HG02884 (cell line): ENCODE results near the gene SNX5.

Experiments
- ATAC-seq: cut with Tn5 transposase; IDR thresholded peaks from one replicate; pipeline ENCODE4 v1.9.1; 2021; ENCODE audit warnings: mild to moderate bottlenecking, moderate library complexity; ENCODE audit not compliant: unreplicated experiment

SNX5 gene

DNA sequence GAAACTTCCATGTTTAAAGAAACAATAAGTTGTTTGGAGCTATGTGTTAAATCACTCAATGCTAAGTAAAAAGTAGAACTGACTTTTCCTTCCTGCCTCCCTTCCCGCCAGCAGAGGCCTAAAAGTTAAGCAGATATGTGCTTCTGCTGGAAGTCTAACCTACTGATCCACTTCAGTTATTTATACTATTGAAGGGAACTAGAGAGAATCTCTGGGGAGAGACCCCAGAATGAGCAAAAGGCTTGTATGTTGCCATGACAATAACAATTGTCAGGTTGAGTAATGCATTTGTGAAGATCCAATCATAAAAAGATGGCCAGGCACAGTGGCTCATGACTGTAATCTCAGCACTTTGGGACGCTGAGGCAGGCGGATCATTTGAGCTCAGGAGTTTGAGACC lies 25.0 kb upstream of the SNX5 start:
- ATAC-seq: no peak

DNA sequence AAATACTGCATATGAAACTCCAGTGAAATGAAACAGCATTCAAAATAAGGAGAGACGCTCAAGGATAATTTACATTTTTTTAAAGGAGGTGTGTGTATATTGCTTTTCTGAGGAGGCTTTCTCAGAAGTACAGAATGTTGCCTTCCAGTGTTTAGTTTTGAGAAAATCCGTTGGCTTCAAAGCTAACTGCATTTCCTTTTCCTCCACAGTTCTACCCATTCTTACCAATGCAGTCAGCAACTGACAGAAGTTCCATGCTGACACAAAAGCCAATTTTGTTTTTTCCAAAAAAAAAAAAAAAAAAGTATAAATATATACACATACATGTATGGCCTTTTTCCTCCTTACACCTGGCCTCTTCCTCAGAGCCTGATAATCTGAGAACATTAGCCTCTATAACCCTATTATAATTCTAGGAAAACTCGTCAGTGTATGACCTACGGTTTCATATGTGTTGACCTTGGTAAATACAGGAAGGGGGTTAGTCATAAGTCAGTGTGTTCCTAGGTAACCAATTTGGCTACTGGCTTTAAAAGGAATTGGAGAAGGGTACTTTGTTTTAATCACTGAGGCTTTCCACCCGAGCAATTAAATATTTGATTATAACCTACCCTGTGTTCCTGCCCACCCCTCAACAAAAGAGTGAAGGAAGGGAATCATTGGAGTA lies 24.4 kb upstream of the SNX5 start:
- no peak for ATAC-seq

DNA sequence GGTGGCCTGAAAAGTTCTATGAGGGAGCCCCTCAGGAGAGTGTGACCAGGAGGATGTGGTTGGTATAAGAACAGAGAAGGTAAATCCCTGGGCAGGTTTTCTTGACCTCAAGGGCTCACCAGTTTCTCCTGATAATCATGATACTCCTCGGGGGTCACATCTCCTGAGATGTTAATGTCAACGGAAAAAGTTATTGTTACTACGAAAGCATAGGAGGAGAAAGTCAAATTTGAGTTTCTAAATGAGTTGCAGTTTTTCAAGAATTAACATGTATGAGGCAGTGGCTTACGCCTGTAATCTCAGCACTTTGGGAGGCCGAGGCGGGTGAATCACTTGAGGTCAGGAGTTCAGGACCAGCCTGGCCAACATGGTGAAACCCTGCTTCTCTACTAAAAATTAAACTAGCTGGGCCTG lies 23.6 kb upstream of the SNX5 start:
- ATAC-seq: peak; percentile 76

DNA sequence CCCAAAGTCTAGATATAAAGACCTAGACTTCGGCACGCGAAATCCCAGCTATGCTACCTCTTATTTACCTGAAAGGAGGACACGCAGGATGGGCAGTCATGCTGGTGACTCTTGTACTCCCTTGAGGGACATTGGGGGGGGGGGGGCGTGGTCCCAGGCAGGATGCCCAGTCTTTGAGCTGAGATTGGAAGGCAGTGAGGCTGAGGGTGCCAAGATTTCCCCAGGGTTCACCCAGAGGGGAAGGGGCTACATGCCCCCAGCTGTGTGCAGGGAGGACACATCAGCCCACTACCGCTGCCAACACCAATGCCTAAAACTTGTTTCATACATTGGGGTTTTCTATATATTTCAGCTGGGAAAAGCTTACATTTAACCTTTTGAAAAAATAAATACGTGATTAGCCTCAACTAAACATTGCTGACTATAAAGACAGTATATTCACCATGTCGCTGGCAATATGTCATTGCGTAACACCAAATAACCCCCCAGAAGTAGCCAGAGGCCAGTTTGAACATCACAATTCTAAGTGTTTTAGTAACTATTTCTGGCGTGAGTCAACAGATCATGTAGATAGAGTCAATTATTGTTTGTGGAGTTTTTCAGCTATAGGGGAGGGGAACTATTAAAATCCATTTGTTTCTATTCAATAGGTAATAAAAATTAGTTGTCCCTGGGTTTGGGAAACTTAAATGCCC lies 21.8 kb upstream of the SNX5 start:
- no peak for ATAC-seq

DNA sequence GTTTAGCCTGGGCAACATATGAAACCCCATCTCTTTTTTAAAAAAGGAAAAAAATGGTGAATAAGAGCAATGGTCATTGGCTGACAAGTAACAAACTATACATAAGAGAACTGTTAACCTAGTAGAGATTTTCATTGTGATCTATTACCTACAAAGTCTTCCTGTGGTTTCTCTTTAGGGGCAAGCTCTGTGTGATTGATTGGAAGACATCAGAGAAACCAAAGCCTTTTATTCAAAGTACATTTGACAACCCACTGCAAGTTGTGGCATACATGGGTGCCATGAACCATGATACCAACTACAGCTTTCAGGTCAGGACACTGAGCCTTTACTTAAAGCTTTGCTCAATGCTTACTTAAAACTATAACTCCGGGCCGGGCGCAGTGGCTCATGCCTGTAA lies 19.4 kb upstream of the SNX5 start:
- ATAC-seq: no peak

DNA sequence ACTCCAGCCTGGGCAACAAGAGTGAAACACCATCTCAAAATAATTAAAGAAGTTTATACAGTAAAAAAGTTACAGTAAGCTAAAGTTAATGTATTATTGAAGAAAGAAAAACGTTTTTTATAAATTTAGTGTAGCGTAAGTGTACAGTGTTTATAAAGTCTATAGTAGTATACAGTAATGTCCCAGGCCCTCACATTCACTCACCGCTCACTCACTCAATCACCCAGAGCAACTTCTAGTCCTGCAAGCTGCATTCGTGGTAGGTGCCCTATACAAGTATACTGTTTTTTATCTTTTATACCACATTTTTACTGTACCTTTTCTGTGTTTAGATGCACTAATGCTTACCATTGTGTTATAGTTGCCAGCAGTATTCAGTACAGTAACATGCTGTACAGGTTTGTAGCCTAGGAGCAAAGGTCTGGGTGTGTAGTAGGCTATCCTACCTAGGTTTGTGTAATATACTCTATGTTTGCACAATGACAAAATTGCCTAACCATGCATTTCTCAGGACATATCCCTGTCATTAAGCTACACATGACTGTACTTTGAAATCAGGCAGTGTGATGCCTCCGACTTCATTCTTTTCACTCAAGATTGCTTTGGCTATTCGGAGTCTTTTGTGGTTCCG lies 16.9 kb upstream of the SNX5 start:
- no peak for ATAC-seq

DNA sequence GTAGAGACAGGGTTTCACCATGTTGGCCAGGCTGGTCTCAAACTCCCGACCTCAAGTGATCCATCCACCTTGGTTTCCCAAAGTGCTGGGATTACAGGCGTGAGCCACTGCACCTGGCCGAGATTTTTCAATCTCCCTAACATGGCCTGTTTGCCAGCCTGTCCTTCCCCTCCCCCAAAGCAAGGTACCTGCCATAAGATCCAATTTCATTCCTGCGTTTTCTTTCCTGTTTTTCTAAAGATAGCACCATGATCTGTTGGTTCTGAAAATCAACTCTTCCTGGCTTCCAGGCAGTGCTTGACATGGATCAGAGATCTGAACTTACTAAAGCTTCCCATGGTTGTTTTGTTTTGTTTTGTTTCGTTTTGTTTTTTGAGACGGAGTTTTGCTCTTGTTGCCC lies 7.7 kb upstream of the SNX5 start:
- no peak for ATAC-seq

DNA sequence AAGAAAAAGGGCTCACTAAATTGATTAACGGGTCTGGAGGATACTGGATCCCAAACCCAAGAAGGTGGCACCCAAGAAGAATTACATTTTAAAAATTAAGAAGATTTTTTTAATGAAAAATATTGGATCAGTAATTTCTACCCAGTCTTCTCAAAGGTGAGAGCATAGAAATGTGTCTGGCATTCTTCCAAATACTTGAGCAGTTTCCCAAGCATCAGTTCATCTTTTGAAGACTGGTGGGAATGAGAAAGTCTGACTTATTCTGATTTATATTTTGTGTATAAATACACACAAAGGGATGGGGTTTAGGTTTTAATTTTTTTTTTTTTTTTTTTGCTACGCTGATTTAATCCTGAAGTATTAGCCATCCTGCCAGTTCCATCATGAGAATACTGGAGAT lies 3.5 kb upstream of the SNX5 start:
- ATAC-seq: no peak

DNA sequence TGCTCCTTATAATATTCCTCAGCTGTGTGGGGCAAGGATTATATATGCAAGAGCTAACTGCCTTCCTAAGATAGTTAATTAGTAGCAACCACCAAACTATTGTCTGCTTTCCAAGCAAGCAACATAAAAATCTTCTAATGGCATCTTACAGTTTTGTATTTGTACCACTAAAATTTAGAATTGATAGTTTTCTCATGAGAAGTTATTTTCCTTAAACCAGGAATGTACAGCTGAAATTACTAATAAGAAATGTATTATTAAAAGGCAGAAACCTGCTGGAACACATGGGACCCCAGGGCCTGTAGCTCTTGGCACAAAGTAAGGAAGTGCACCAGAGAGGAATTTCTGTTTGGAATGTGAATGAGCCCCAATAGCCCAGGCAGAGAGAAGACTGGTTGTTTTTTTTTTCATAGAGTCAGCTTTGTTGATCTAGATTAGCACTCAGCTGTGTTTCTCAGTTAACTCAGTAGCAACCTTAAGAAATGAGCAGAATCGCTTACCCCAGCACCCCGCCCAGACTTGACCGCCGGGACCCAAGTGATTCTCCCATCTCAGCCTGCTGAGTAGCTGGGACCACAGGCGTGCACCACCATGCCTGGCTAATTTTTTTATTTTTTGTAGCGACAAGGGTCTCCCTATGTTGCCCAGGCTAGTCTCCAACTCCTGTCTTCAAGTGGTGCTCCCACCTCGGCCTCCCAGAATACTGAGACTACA lies 2.9 kb upstream of the SNX5 start:
- no peak for ATAC-seq

DNA sequence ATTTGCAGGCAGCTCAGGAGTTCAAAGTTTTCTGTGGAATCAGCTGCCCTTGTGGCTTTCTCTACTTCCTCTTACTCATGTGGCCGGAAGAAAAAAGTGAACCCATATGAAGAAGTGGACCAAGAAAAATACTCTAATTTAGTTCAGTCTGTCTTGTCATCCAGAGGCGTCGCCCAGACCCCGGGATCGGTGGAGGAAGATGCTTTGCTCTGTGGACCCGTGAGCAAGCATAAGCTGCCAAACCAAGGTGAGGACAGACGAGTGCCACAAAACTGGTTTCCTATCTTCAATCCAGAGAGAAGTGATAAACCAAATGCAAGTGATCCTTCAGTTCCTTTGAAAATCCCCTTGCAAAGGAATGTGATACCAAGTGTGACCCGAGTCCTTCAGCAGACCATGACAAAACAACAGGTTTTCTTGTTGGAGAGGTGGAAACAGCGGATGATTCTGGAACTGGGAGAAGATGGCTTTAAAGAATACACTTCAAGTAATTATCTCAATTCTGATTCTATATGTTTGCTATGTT lies 1.4 kb upstream of the SNX5 start:
- no peak for ATAC-seq

DNA sequence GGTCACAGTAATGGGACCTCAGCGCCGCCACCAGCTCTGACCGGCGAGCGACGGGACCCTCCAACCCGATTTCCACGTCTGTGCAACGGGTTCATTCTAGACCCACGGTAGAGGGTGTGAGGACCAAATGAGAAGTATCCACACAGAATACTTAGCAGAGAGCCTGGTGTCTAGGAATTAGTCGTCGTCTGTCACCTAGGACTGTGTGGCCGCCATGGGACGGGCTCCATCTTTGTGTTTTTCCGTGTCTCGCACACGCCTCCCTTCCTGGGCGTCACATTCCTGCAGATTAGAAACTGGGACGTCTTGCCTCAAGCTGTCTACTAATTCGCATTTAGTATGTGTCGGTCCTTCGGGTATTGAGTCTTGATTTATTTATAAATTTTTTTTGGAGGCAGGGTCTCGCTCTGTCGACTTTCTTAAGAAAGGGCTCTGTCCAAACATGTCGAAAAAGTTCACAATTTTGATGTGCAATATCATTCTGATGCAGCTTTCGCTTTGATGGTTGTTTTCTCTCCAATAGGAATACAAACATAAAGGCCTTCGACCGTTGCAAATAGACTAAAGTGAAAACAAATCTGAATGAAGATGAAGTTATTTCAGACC lies 787 bp upstream of the SNX5 start:
- no peak for ATAC-seq

DNA sequence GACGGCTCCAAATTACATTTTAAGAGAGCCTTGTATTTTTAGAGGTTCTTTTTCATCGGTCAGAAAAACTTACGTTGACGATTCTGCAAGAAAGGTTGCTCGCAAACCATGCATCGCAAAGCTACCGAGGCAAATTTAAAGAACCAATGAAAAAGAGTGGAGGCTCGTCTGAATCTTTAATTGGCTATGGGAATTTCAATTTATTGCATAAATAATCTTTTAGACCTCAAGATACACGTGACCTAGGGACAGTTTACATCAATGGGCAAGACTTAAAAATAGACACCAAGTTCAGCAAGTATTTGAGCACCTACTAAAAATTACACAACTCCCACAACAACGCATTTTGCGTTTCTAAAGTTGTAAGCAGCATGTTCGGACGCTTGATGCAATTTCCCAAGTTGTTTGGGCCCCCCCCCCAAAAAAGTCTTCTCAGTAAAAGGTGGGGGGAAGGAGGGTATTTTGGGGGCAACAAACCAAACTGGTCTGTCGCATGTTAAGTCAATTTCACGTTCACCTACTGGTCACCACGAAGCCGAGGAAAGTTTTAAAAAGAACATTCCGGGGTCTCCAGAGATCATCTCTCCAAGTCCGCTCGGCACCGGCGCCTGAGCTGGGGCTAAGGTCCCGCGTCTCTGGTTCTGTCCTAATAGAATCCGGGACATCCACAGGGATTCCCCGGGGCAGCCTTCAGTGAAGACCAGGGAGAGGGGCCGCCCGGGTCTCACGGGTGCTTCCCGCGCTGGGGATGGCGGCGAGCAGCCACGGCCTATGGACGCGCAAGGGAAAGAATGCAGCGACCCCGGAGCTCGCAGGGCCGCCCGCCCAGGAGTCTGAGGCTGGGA lies 851 bp downstream of the SNX5 start:
- ATAC-seq: no peak

DNA sequence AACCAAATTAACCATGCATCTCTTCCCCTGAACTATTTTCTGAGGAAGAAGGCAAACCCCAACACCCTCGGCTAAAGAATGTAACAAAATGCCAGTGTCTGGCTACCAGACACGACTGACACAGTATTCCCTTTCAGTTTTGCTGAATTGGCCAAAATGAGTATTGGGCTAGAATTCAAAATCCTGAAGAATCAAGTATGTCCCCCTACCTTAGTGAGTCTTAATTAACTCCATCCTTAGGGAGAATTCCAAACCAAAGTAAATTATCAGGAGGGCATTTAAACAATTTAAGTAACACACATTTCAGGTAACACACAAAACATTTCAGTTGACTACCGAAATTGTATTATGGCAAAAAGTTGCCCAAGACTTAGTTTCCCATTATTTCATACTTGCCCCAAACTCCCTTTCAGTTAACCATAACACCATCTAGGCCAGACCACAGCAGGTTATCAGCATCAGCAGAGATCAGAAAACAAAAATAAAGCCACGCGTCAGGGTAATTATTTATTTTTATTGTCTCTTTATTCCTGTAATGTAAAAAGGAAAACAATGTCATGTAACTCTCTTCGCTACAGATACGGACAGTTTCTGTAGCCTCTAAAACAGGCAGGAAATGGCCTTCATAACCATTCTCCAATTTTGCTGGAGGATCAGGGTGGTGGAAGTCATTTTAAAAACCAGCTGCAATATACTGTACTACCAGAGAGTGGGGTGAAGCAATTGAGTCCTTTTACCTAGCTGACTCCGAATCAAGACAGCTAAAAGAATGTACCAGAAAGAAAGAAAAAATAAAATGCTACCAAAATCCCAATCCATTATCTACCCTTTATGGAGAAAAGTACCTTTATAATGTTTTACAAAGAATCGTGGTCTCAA lies 1.9 kb downstream of the SNX5 start:
- ATAC-seq: no peak

DNA sequence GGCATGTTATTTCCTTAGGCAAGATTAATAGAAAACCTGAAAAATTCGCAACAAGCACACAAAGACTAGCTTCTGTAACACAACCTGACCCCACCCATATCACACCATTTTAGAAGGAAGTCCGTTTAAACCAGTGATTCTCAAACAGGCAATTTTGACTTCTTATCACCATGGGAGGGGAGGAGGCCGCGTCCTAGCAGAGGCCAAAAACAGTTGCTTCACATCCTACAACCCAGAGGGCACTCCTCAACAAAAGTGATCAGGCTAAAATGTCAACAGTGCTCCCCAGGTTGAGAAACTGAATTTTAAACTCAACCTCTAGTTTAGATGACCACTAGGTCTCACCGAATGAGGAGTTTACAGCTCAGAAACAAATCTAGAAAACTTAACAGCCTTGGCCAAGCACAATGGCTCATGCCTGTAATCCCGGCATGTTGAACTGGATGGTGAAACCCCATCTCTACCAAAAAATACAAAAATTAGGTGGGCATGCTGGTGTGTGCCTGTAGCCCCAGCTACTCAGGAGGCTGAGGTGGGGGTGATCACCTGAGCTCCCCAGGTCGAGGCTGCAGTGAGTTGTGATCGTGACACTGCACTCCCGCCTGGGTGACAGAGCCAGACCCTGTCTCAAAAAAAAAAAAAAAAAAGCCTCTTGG lies 3.4 kb downstream of the SNX5 start:
- ATAC-seq: no peak

DNA sequence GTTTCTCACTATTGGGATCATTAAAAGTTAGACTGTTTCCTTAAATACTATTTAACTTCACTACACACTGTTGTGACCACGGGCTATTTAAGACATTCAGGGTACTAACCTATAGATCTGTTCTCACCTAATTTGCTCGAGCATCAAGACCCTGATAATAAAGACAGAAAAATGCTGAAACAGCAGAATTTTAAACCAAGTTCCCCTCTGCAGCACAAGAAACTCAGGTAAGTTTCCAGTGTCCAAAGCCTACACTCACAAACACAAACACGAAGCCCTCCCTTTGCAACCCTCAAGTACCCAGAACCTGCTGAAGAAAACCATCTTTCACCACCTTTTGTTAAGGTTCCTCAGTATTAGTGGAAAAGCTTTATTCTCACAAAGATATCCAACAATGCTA lies 4.0 kb downstream of the SNX5 start:
- no peak for ATAC-seq

DNA sequence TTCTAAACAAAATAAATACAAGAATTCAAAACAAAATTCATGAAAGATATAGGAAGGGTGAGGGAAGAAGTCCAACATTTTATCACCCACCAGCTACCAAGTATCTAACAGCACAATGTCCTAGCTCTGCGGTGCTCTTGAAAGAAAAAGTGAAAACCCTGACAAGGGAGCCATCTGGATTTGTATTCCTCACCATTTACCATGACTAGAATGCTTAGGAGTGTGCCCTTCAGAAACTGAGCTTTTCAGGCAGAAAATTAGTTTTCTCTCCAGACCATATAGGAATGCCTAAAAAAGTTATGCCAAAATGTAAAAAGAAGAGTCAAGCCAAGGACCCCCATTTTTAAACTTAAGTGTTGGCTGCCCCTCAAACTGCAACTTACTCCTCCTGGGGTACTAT lies 4.5 kb downstream of the SNX5 start:
- no peak for ATAC-seq

DNA sequence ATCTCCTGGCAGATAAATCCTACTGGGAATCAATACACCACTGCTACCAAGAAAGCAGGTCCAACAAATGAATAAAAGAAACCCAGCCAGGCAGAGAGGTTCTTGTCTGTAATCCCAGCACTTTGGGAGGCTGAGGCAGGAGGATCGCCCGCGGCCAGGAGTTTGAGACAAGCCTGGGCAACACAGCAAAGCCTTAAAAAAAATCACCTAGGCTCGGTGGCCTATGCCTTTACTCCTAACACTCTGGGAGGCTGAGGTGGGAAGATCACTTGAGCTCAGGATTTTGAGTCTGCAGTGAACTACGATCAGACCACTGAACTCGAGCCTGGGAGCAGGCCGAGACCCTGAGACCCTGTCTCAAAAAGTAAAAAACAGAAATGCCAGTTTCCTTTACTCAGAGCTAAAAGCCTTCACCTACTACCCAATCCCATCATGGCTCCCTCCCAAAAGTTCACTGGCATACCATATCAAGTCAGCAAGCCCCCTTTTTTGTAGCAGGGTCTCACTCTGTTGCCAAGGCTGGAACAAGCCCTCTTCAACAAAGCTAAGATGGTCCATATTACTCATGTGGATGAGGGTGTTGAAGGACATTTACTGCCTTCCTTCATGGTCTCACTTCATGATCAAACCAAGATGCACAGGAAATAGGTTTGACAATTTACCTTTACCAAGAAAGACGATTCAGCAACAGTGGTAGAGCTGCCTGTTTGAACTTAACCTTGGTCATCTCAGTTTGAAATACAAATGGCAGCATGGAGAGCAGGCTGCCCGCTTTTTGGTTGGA lies 5.3 kb downstream of the SNX5 start:
- ATAC-seq: no peak

DNA sequence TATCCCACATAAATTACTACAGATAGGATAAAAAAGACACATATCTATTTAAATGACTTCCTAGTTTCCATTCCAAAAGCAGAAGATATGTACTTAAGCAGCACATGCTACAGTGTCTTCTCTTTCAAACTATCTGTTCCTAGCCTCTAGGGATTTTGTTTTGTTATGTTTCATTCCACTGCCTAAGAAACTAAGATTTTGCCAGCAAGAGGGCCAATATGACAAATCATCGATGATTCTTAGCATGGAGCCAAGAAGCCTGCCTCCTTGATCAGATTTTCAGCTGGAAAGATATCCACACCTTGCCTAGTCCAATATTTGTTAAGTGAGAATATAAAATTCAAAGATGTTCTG lies 7.0 kb downstream of the SNX5 start:
- ATAC-seq: no peak
